ENCODE measurements around the gene APOO. TPM values are rescaled to one million over a fixed set of nuclear protein-coding genes. Genes with fewer than 3 reads are reported as not detected.
A peak's percentile ranks its signal among the peaks of the same experiment; 100 is the strongest.

Gene APOO
- total RNA-seq, 1 donor from 2014 or later: 34.6 TPM

GRCh38 chrX:23819385-23820234 is 88.1 kb downstream of the APOO start:
- Mint-ChIP-seq H3K36me3 (ENCODE audit: low read depth, unreplicated experiment) (no peaks in the 10 kb centered on the region), H3K4me3 (ENCODE audit: unreplicated experiment) (no peak overlapping the region), H3K9me3 (ENCODE audit: unreplicated experiment) (no peaks in the 10 kb centered on the region), H3K4me1 (ENCODE audit: low read depth, unreplicated experiment) (peaks cover 4% of the 10 kb centered on the region), H3K27ac (ENCODE audit: unreplicated experiment) (peak overlapping the region; percentile 90), H3K27me3 (ENCODE audit: low read depth, unreplicated experiment) (no peaks in the 10 kb centered on the region)
- Histone ChIP-seq H3K4me1 (ENCODE audit: insufficient read depth, low read length) (peaks cover 4% of the 10 kb centered on the region), H3K27ac (ENCODE audit: low read depth, low read length) (peak overlapping the region; percentile 33), H3K9me3 (ENCODE audit: insufficient read depth, low read depth, low read length) (no peaks in the 10 kb centered on the region), H3K79me2 (ENCODE audit: insufficient read depth, low read length) (no peaks in the 10 kb centered on the region), H3K27me3 (ENCODE audit: insufficient read depth, low read length) (no peaks in the 10 kb centered on the region), H2AFZ (ENCODE audit: low read depth, low read length) (no peak overlapping the region), H3K9ac (ENCODE audit: low read length) (peak overlapping the region; percentile 43), H3K4me3 (ENCODE audit: insufficient read depth, low read depth, low read length) (no peak overlapping the region), H4K20me1 (ENCODE audit: insufficient read depth, low read length) (no peaks in the 10 kb centered on the region), H3K36me3 (ENCODE audit: insufficient read depth, low read length) (no peaks in the 10 kb centered on the region), H3K4me2 (ENCODE audit: low read length) (peak overlapping the region; percentile 50)
- TF ChIP-seq EZH2 (IDR thresholded peaks at IDR 0.05; ENCODE audit: insufficient read depth, low read length) (no peak), CTCF (IDR thresholded peaks at IDR 0.05; ENCODE audit: insufficient read depth, low read depth, low read length) (no peak)
- FAIRE-seq: peak; percentile 82
- peak; percentile 72 for DNase-seq (ENCODE audit: low read depth)

- Mint-ChIP-seq H3K27ac (ENCODE audit: unreplicated experiment) (no peak overlapping the region), H3K4me3 (ENCODE audit: unreplicated experiment) (no peak overlapping the region), H3K9me3 (ENCODE audit: unreplicated experiment) (peaks cover 2% of the 10 kb centered on the region), H3K27me3 (ENCODE audit: low read depth, unreplicated experiment) (no peaks in the 10 kb centered on the region), H3K36me3 (ENCODE audit: low read depth, unreplicated experiment) (no peaks in the 10 kb centered on the region), H3K4me1 (ENCODE audit: low read depth, unreplicated experiment) (peaks cover 4% of the 10 kb centered on the region)
- H3K79me2 ChIP-seq (ENCODE audit: insufficient read depth, low read length): no peaks in the 10 kb centered on the region
- no peaks in the 10 kb centered on the region for H4K20me1 ChIP-seq (ENCODE audit: insufficient read depth, low read length)
- H3K4me3 ChIP-seq (ENCODE audit: insufficient read depth, low read depth, low read length): no peak overlapping the region
- no peak overlapping the region for H2AFZ ChIP-seq (ENCODE audit: low read depth, low read length)
- TF ChIP-seq CTCF (IDR thresholded peaks at IDR 0.05; ENCODE audit: insufficient read depth, low read depth, low read length) (no peak), EZH2 (IDR thresholded peaks at IDR 0.05; ENCODE audit: insufficient read depth, low read length) (no peak)
- no peak for DNase-seq (ENCODE audit: low read depth)
- H3K9ac ChIP-seq (ENCODE audit: low read length): no peak overlapping the region
- H3K4me2 ChIP-seq (ENCODE audit: low read length): no peak overlapping the region
- no peaks in the 10 kb centered on the region for H3K27me3 ChIP-seq (ENCODE audit: insufficient read depth, low read length)
- no peak for FAIRE-seq
- no peaks in the 10 kb centered on the region for H3K36me3 ChIP-seq (ENCODE audit: insufficient read depth, low read length)
- H3K4me1 ChIP-seq (ENCODE audit: insufficient read depth, low read length): peaks cover 4% of the 10 kb centered on the region
- H3K9me3 ChIP-seq (ENCODE audit: insufficient read depth, low read depth, low read length): no peaks in the 10 kb centered on the region
- H3K27ac ChIP-seq (ENCODE audit: low read depth, low read length): no peak overlapping the region
These were observed 89.8 kb downstream of the APOO start for GRCh38 chrX:23817979-23818336.

GRCh38 chrX:23816179-23816578 is 91.6 kb downstream of the APOO start:
- Histone ChIP-seq H4K20me1 (ENCODE audit: insufficient read depth, low read length) (no peaks in the 10 kb centered on the region), H3K4me2 (ENCODE audit: low read length) (no peak overlapping the region), H3K27ac (ENCODE audit: low read depth, low read length) (no peak overlapping the region), H3K4me1 (ENCODE audit: insufficient read depth, low read length) (peaks cover 4% of the 10 kb centered on the region), H3K9me3 (ENCODE audit: insufficient read depth, low read depth, low read length) (no peaks in the 10 kb centered on the region), H3K79me2 (ENCODE audit: insufficient read depth, low read length) (no peaks in the 10 kb centered on the region), H3K36me3 (ENCODE audit: insufficient read depth, low read length) (no peaks in the 10 kb centered on the region), H3K4me3 (ENCODE audit: insufficient read depth, low read depth, low read length) (no peak overlapping the region), H3K27me3 (ENCODE audit: insufficient read depth, low read length) (no peaks in the 10 kb centered on the region), H2AFZ (ENCODE audit: low read depth, low read length) (no peak overlapping the region), H3K9ac (ENCODE audit: low read length) (no peak overlapping the region)
- TF ChIP-seq CTCF (IDR thresholded peaks at IDR 0.05; ENCODE audit: insufficient read depth, low read depth, low read length) (no peak), EZH2 (IDR thresholded peaks at IDR 0.05; ENCODE audit: insufficient read depth, low read length) (no peak)
- Mint-ChIP-seq H3K4me3 (ENCODE audit: unreplicated experiment) (no peak overlapping the region), H3K4me1 (ENCODE audit: low read depth, unreplicated experiment) (no peaks in the 10 kb centered on the region), H3K9me3 (ENCODE audit: unreplicated experiment) (peaks cover 2% of the 10 kb centered on the region), H3K36me3 (ENCODE audit: low read depth, unreplicated experiment) (no peaks in the 10 kb centered on the region), H3K27ac (ENCODE audit: unreplicated experiment) (no peak overlapping the region), H3K27me3 (ENCODE audit: low read depth, unreplicated experiment) (no peaks in the 10 kb centered on the region)
- DNase-seq (ENCODE audit: low read depth) (no peak), FAIRE-seq (peak; percentile 23)
